ENCODE data around the gene MOXD1. TPM values are rescaled to one million over a fixed set of nuclear protein-coding genes. Genes with fewer than 3 reads are reported as not detected.

MOXD1 gene
- total RNA-seq, 4 donors from 2014 or later: 1.2 to 4.1 (median 3.8) TPM; not detected in 1

DNA sequence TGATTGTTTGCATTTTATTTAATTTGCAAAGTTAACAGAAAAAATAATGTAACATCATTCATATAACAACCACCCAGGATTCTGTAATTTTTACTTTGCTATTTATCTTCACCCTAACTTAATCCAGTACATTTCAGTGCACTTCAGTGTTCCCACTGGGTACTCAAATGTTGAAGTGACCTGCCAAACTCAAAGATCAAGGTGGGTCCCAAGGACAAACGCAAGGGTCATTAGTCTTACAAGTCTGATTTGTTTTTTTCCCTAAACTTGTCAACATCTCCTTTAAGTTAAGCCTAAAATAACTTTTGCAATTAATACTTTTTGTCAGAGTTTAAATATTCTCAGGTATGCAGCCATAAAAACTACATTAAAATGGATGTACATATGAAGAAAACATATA is 53.0 kb downstream of the MOXD1 start:
- no peak for DNase-seq
- H3K4me3 ChIP-seq: no peak overlapping the region
- no peaks in the 10 kb centered on the region for H3K4me1 ChIP-seq
- TF ChIP-seq CTCF (IDR thresholded peaks at IDR 0.05): no peak
- TF ChIP-seq POLR2A (IDR thresholded peaks at IDR 0.05): no peak
- H3K27ac ChIP-seq: no peak overlapping the region
- H3K36me3 ChIP-seq: no peaks in the 10 kb centered on the region
- no peaks in the 10 kb centered on the region for H3K27me3 ChIP-seq
- H3K9me3 ChIP-seq: no peaks in the 10 kb centered on the region

DNA sequence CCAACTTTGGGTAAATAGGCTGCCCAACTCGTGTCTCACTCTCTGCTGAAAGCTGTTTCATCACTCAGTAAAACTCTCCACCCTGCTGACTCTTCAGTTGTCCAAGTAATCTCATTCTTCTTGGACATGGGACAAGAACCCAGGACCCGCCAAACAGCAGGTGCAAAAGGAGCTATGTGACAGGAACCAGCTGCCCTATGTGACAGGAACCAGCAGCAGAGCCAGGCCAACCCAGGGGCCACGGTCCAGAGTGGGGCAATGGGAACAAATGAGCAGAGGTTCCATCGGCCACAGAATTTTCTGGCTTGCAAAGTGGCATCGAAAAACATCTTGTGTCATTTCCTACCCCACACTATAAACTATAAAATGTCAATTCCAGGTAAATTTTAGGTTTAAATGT is 56.5 kb downstream of the MOXD1 start:
- no peak overlapping the region for H3K4me3 ChIP-seq
- no peaks in the 10 kb centered on the region for H3K9me3 ChIP-seq
- H3K27ac ChIP-seq: no peak overlapping the region
- no peak for TF ChIP-seq POLR2A (IDR thresholded peaks at IDR 0.05)
- no peak for TF ChIP-seq CTCF (IDR thresholded peaks at IDR 0.05)
- no peak for DNase-seq
- H3K27me3 ChIP-seq: no peaks in the 10 kb centered on the region
- H3K4me1 ChIP-seq: no peaks in the 10 kb centered on the region
- H3K36me3 ChIP-seq: no peaks in the 10 kb centered on the region

GRCh38 chr6:132341646-132342045 is 59.6 kb downstream of the MOXD1 start:
- Histone ChIP-seq H3K27me3 (no peaks in the 10 kb centered on the region), H3K36me3 (no peaks in the 10 kb centered on the region), H3K9me3 (no peaks in the 10 kb centered on the region), H3K4me1 (no peaks in the 10 kb centered on the region), H3K4me3 (no peak overlapping the region), H3K27ac (no peak overlapping the region)
- TF ChIP-seq POLR2A (IDR thresholded peaks at IDR 0.05) (no peak), CTCF (IDR thresholded peaks at IDR 0.05) (no peak)
- no peak for DNase-seq

GRCh38 chr6:132334521-132334885 is 66.8 kb downstream of the MOXD1 start:
- no peaks in the 10 kb centered on the region for H3K27me3 ChIP-seq
- DNase-seq: no peak
- no peaks in the 10 kb centered on the region for H3K9me3 ChIP-seq
- peaks cover 0 to 2% (median 0%) of the 10 kb centered on the region in 4 donors for H3K4me1 ChIP-seq
- no peaks in the 10 kb centered on the region for H3K36me3 ChIP-seq
- no peak overlapping the region for H3K27ac ChIP-seq
- no peak overlapping the region for H3K4me3 ChIP-seq
- no peak for TF ChIP-seq POLR2A (IDR thresholded peaks at IDR 0.05)
- TF ChIP-seq CTCF (IDR thresholded peaks at IDR 0.05): no peak

- H3K36me3 ChIP-seq: no peaks in the 10 kb centered on the region
- H3K9me3 ChIP-seq: no peaks in the 10 kb centered on the region
- no peak overlapping the region for H3K27ac ChIP-seq
- H3K4me3 ChIP-seq: peak overlapping the region in 1 of 4 donors; percentile 23
- TF ChIP-seq CTCF (IDR thresholded peaks at IDR 0.05) (no peak), POLR2A (IDR thresholded peaks at IDR 0.05) (no peak)
- H3K27me3 ChIP-seq: no peaks in the 10 kb centered on the region
- H3K4me1 ChIP-seq: peaks cover 0 to 2% (median 0%) of the 10 kb centered on the region in 4 donors
- peak in 1 of 3 donors; percentile 68 for DNase-seq
Measured at GRCh38 chr6:132333639-132334520, 67.4 kb downstream of the MOXD1 start.
